Ascending aorta (tissue), 2 donors: ENCODE measurements around the gene PGP. TPM values are rescaled to one million over a fixed set of nuclear protein-coding genes. Genes with fewer than 3 reads are reported as not detected.
A peak's percentile ranks its signal among the peaks of the same experiment; 100 is the strongest.

ENCODE experiments used
- DNase-seq, 2 donors: peaks; one replicate each; pipeline ENCODE4 v3.0.0-alpha.2; 2019; ENCODE audit warnings: low spot score in 2 of 2
- H3K27ac ChIP-seq, 2 donors: fragments of 200-600 bp; sonication (generic); one replicate each; pipeline ENCODE4 v1.5.1; 2016 to 2017; ENCODE audit warnings: mild to moderate bottlenecking in 1 of 2
- H3K27me3 ChIP-seq: fragments of 200-600 bp; sonication (generic); one replicate; pipeline ENCODE4 v1.5.1; 2017
- H3K36me3 ChIP-seq, 2 donors: fragments of 200-600 bp; sonication (generic); one replicate each; pipeline ENCODE4 v1.5.1; 2016
- H3K4me1 ChIP-seq, 2 donors: fragments of 200-600 bp; sonication (generic); one replicate each; pipeline ENCODE4 v1.5.1; 2016 to 2017; ENCODE audit warnings: mild to moderate bottlenecking in 1 of 2
- H3K4me3 ChIP-seq, 2 donors: fragments of 200-600 bp; sonication (generic); one replicate each; pipeline ENCODE4 v1.5.1; 2016 to 2017; ENCODE audit warnings: mild to moderate bottlenecking in 1 of 2
- H3K9me3 ChIP-seq, 2 donors: fragments of 200-600 bp; sonication (generic); one replicate each; pipeline ENCODE4 v1.5.1; 2016
- CTCF ChIP-seq, 3 experiments: fragments of 200-600 bp in 2 of 3; fragments of 450-650 bp in 1 of 3; sonication (generic) in 2 of 3; IDR thresholded peaks; one replicate each; pipeline ENCODE4 v1.5.1; 2016 to 2019; ENCODE audit warnings: antibody characterized with exemption in 3 of 3, mild to moderate bottlenecking in 1 of 3, moderate library complexity in 1 of 3
- intact Hi-C: fragments of 100-400 bp; cut with DNase I; formaldehyde crosslinking; loops from one replicate; pipeline ENCODE4 v1.15.1; 2023
- total RNA-seq: library from RNA; depleted of rRNA; stranded (reverse); fragments of >200 nt; gene quantifications from one replicate; pipeline ENCODE4 v1.1.0, GENCODE V29; 2016

PGP gene
- total RNA-seq, 1 donor from 2014 or later = 21.5 TPM

- no peaks in the 10 kb centered on the region for H3K9me3 ChIP-seq
- peak within 1 kb of the TSS; percentile 80 for H3K27ac ChIP-seq
- H3K4me1 ChIP-seq = peaks cover 4 to 15% of the 10 kb centered on the region in 2 donors
- no peaks in the 10 kb centered on the region for H3K27me3 ChIP-seq
- intact Hi-C loops = loop anchor here (1.0 to 5.0 kb wide), 7 partner anchors 8 to 397 kb away; partner anchors contain the start of genes ECI1, FAHD1, HAGH and MLST8
- peaks cover 6% of the 10 kb centered on the region in 2 donors for H3K36me3 ChIP-seq
- peak within 1 kb of the TSS; percentile 89 to 92 for H3K4me3 ChIP-seq
- TF ChIP-seq CTCF (IDR thresholded peaks at IDR 0.05) = no peak
- DNase-seq = peak; percentile 96 to 100
Measured at GRCh38 chr16:2223221-2223941, 8.7 kb upstream of the PGP start, which contains the start of gene E4F1. Gene E4F1, plus strand, starts transcription at chr16:2223591. Its CDS starts 23 bp downstream, at chr16:2223614.

- no peak for DNase-seq
- no peak for TF ChIP-seq CTCF (IDR thresholded peaks at IDR 0.05)
- H3K9me3 ChIP-seq = no peaks in the 10 kb centered on the region
- intact Hi-C loops = no loop called here
- no peak overlapping the region for H3K4me3 ChIP-seq
- no peaks in the 10 kb centered on the region for H3K27me3 ChIP-seq
- H3K36me3 ChIP-seq = peaks cover 0 to 5% of the 10 kb centered on the region in 2 donors
- peaks cover 12 to 22% of the 10 kb centered on the region in 2 donors for H3K4me1 ChIP-seq
- H3K27ac ChIP-seq = no peak overlapping the region
Measured at GRCh38 chr16:2216330-2216729, 1.7 kb upstream of the PGP start.

GRCh38 chr16:2213817-2214718 lies 572 bp downstream of the PGP start:
- Histone ChIP-seq H3K9me3 (no peaks in the 10 kb centered on the region), H3K4me1 (peaks cover 12 to 22% of the 10 kb centered on the region in 2 donors), H3K4me3 (peak overlapping the region; percentile 93 to 99), H3K27ac (peak overlapping the region; percentile 51 to 73), H3K36me3 (peaks cover 0 to 13% of the 10 kb centered on the region in 2 donors), H3K27me3 (no peaks in the 10 kb centered on the region)
- no peak for TF ChIP-seq CTCF (IDR thresholded peaks at IDR 0.05)
- no peak for DNase-seq
- intact Hi-C loops = loop anchor here (5.0 kb wide), 2 partner anchors 38 to 808 kb away; partner anchors contain the start of genes ECI1, HCFC1R1, THOC6 and TNFRSF12A

GRCh38 chr16:2212362-2213324 lies 2.0 kb downstream of the PGP start:
- Histone ChIP-seq H3K4me1 (peaks cover 12 to 22% of the 10 kb centered on the region in 2 donors), H3K27ac (no peak overlapping the region), H3K4me3 (peak overlapping the region in 1 of 2 donors; percentile 99), H3K9me3 (no peaks in the 10 kb centered on the region), H3K27me3 (no peaks in the 10 kb centered on the region), H3K36me3 (peaks cover 13 to 27% of the 10 kb centered on the region in 2 donors)
- intact Hi-C loops = loop anchor here (5.0 kb wide), 2 partner anchors 40 to 810 kb away; partner anchors contain the start of genes ECI1, HCFC1R1, THOC6 and TNFRSF12A
- no peak for DNase-seq
- no peak for TF ChIP-seq CTCF (IDR thresholded peaks at IDR 0.05)
